Calu3 (cell line): ENCODE results near the gene FLYWCH2. TPM values are rescaled to one million over a fixed set of nuclear protein-coding genes. Genes with fewer than 3 reads are reported as not detected.
"Not testable (repeated sequence)": the region's sequence is repeated elsewhere in the genome, so short reads cannot be mapped to it uniquely, and the experiment has no call there.

Experiments used
- BruUV-seq: library from RNA; stranded (reverse); fragments of 400-500 nt; replicated peaks from 2 replicates; lab custom pipeline; 2021; lab: Mats Ljungman, UMichigan
- CTCF ChIA-PET: fragments of 300-600 bp; sonication (Branson Sonifier 250); formaldehyde crosslinking; loops from one replicate; lab custom pipeline; 2022; ENCODE audit warnings: antibody characterized with exemption; lab: Charles Lee
- DNase-seq: peaks from one replicate; pipeline ENCODE4 v3.0.0; 2022
- H3K27ac Mint-ChIP-seq: one replicate; pipeline ENCODE4 v1.8.0; 2022; ENCODE audit warnings: mixed read lengths; ENCODE audit not compliant: unreplicated experiment
- H3K27me3 Mint-ChIP-seq: one replicate; pipeline ENCODE4 v1.8.0; 2022; ENCODE audit warnings: mixed read lengths; ENCODE audit not compliant: unreplicated experiment
- H3K36me3 Mint-ChIP-seq: one replicate; pipeline ENCODE4 v1.8.0; 2022; ENCODE audit warnings: mild to moderate bottlenecking, moderate library complexity, mixed read lengths; ENCODE audit not compliant: insufficient read depth, unreplicated experiment
- H3K4me1 Mint-ChIP-seq: one replicate; pipeline ENCODE4 v1.8.0; 2022; ENCODE audit warnings: mild to moderate bottlenecking, low read depth, mixed read lengths; ENCODE audit not compliant: unreplicated experiment
- H3K4me3 Mint-ChIP-seq: one replicate; pipeline ENCODE4 v1.8.0; 2022; ENCODE audit warnings: mild to moderate bottlenecking, low read depth, moderate library complexity, mixed read lengths; ENCODE audit not compliant: unreplicated experiment
- H3K9me3 Mint-ChIP-seq: one replicate; pipeline ENCODE4 v1.8.0; 2022; ENCODE audit warnings: low read depth, mixed read lengths; ENCODE audit not compliant: unreplicated experiment
- CTCF ChIP-seq: fragments of 200-600 bp; IDR thresholded peaks from one replicate; pipeline ENCODE4 v1.8.0; 2022; ENCODE audit warnings: antibody characterized with exemption; ENCODE audit not compliant: unreplicated experiment
- intact Hi-C: fragments of 100-400 bp; cut with micrococcal nuclease; formaldehyde crosslinking; loops from one replicate; pipeline ENCODE4 v1.10.0; 2022; ENCODE audit not compliant: unreplicated experiment
- total RNA-seq: library from RNA; stranded (reverse); gene quantifications from 2 replicates; pipeline ENCODE4 v1.2.3, GENCODE V29; 2022

The FLYWCH2 gene
- total RNA-seq, 1 experiment from 2014 or later: 13.0 TPM

GRCh38 chr16:2926650-2926999 is 43.6 kb downstream of the FLYWCH2 start:
- intact Hi-C loops: no loop called here
- no peaks in the 10 kb centered on the region for H3K27me3 Mint-ChIP-seq
- peaks cover 15% of the 10 kb centered on the region for H3K4me1 Mint-ChIP-seq
- H3K4me3 Mint-ChIP-seq: peak overlapping the region; percentile 14
- no peaks in the 10 kb centered on the region for H3K9me3 Mint-ChIP-seq
- no TSS peak for BruUV-seq
- DNase-seq: no peak
- no peak for TF ChIP-seq CTCF
- H3K36me3 Mint-ChIP-seq: peaks cover 8% of the 10 kb centered on the region
- CTCF ChIA-PET: interaction anchor here (0.6 to 1.8 kb wide), 8 partner anchors 12 to 482 kb away, joined by 3 to 8 read pairs (median 6); partner anchors contain the start of genes FLYWCH1 and FLYWCH2
- H3K27ac Mint-ChIP-seq: peak overlapping the region; percentile 47

GRCh38 chr16:2927010-2927646 is 44.1 kb downstream of the FLYWCH2 start:
- CTCF ChIA-PET: interaction anchor here (0.6 to 1.8 kb wide), 14 partner anchors 12 to 482 kb away, joined by 3 to 8 read pairs (median 5); partner anchors contain the start of genes FLYWCH1, FLYWCH2 and ZNF213
- intact Hi-C loops: no loop called here
- peaks cover 15% of the 10 kb centered on the region for H3K4me1 Mint-ChIP-seq
- peak overlapping the region; percentile 47 for H3K27ac Mint-ChIP-seq
- peaks cover 9% of the 10 kb centered on the region for H3K36me3 Mint-ChIP-seq
- H3K27me3 Mint-ChIP-seq: no peaks in the 10 kb centered on the region
- peak; percentile 91 for DNase-seq
- BruUV-seq: no TSS peak
- peak; percentile 92 for TF ChIP-seq CTCF
- peak overlapping the region; percentile 14 for H3K4me3 Mint-ChIP-seq
- H3K9me3 Mint-ChIP-seq: no peaks in the 10 kb centered on the region

- intact Hi-C loops, H3K27me3 Mint-ChIP-seq, H3K9me3 Mint-ChIP-seq, BruUV-seq, DNase-seq, H3K4me3 Mint-ChIP-seq, H3K27ac Mint-ChIP-seq: not testable (repeated sequence)
- H3K4me1 Mint-ChIP-seq: peaks cover 15% of the 10 kb centered on the region
- CTCF ChIA-PET: interaction anchor here (1.8 kb wide), 1 partner anchor 22 kb away, joined by 8 read pairs; no protein-coding TSS in a partner anchor
- peaks cover 13% of the 10 kb centered on the region for H3K36me3 Mint-ChIP-seq
Measured at GRCh38 chr16:2928151-2928550, 45.1 kb downstream of the FLYWCH2 start.

- peaks cover 15% of the 10 kb centered on the region for H3K4me1 Mint-ChIP-seq
- CTCF ChIA-PET: no interaction called here
- peaks cover 13% of the 10 kb centered on the region for H3K36me3 Mint-ChIP-seq
- no peak for DNase-seq
- intact Hi-C loops: no loop called here
- H3K27ac Mint-ChIP-seq: no peak overlapping the region
- H3K9me3 Mint-ChIP-seq: no peaks in the 10 kb centered on the region
- no peak overlapping the region for H3K4me3 Mint-ChIP-seq
- no peak for TF ChIP-seq CTCF
- no peaks in the 10 kb centered on the region for H3K27me3 Mint-ChIP-seq
- no TSS peak for BruUV-seq
Measured at GRCh38 chr16:2928796-2929195, 45.8 kb downstream of the FLYWCH2 start.

- Mint-ChIP-seq H3K4me1 (peaks cover 15% of the 10 kb centered on the region), H3K9me3 (no peaks in the 10 kb centered on the region), H3K4me3 (no peak overlapping the region), H3K27me3 (no peaks in the 10 kb centered on the region), H3K36me3 (peaks cover 17% of the 10 kb centered on the region), H3K27ac (no peak overlapping the region)
- intact Hi-C loops: no loop called here
- no peak for DNase-seq
- no peak for TF ChIP-seq CTCF
- no TSS peak for BruUV-seq
- CTCF ChIA-PET: interaction anchor here (1.2 kb wide), 1 partner anchor 12 kb away, joined by 4 read pairs; no protein-coding TSS in a partner anchor
Measured at GRCh38 chr16:2929693-2930092, 46.7 kb downstream of the FLYWCH2 start.
